DMS53 treated with DMSO at 0.1 percent for 48 hours (cell line): ENCODE data around the gene IMPA2.

Source experiments
- DNase-seq: peaks from one replicate; lab custom pipeline; 2025; ENCODE audit not compliant: unreplicated experiment; lab: John Stamatoyannopoulos, UW

IMPA2 gene

GRCh38 chr18:11987527-11987926 is 6.2 kb downstream of the IMPA2 start:
- no peak for DNase-seq

- peak; percentile 30 for DNase-seq
These were observed 7.9 kb downstream of the IMPA2 start for GRCh38 chr18:11989174-11989573.

DNA sequence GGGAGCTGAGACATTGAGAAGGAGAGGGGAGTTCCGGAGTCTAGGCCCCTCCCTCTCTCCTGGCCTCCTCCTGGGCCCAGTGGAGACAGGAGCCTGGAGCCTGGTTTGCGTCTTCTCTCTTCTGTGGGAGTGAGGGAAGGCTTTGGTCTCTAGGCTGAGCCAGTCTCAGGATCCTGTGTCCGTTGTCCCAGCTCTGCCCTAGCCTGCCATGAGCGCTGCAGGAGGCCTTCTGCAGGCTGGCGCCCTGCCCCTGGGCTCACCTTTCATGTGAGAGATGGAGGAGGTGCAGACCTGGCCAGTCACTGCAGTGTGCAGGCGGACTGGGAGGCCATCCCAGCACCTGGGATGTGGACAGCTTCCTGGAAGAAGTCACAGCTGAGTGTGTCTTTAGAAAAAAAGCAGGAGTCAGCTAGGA is 8.7 kb downstream of the IMPA2 start:
- DNase-seq: peak; percentile 60

- DNase-seq: no peak
These were observed 9.2 kb downstream of the IMPA2 start for GRCh38 chr18:11990539-11990938.

DNA sequence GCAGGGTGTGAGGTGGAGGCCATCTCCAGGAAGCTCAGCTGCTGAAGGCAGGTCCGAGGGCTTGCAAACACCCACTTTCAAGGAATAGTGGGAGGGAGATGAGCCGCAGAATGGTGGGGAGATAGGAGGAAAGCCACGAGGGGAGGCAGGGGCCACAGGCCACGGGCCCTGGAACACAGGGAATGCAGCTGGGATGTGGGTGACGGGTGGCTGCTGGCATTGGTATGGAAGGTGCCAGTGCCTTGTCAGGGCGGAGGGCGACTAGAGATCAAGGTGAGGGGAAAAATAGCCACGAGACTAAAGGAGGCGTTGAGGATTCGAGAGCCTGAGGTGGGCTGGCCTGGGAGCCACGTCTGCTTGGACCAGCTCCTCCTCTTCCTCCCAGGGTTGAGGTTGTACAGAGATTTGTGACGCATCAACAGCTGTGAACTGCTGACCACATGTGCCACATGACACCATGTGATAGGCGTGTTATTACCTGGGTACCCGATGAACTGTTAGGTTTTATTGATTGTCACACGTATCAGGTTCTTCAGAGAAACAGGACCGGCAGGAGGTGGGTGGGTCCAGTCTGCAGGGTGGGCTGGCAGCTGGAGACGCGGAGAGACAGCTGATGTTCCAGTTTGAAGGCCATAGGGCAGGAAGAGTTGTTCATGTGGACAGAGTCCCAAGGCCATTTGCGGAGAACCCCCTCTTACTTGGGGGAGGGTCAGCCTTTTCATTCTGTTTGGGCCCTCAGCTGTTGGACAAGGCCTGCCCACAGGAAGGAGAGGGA is 9.9 kb downstream of the IMPA2 start:
- no peak for DNase-seq

- no peak for DNase-seq
These were observed 10.9 kb downstream of the IMPA2 start for GRCh38 chr18:11992096-11992790.

- DNase-seq: no peak
These were observed 12.1 kb downstream of the IMPA2 start for GRCh38 chr18:11993264-11993916.

GRCh38 chr18:11994336-11994702 is 13.0 kb downstream of the IMPA2 start:
- peak; percentile 74 for DNase-seq

- DNase-seq: peak; percentile 81
These were observed 13.6 kb downstream of the IMPA2 start for GRCh38 chr18:11994703-11995444.

DNA sequence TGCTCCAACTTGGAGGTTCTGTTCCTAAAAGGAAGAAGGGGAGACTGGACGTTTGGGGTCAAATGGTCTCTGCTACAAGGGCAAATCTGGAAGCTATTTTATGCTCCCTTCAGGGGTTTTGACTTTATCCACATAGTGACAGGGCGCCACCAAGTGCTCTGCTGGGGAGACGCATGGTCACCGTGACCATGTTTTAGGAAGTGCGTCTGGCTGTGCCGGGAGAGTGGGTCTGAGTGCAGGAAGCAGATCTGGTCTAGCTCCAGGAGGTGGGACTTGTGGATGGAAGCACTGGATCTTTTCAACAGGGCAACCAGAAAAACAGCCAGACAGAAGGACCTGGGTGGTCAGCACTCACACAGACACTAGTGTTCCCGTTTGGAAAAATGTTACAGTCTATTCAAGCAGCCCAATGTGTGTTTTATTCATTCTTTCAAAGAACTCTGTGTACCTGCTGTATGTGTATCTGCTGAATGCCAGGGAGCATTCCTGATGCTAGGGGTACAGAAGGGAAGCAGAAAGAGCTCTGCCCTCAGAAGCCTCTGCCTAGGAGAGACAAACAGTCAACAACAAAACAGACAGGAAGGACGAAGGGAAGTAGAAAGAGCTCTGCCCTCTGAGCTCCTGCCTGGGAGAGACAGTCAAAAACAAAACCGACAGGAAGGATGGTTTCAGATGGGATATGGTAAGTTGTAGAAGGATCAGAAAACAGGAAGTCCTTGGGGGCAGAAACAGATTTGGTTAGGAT is 14.3 kb downstream of the IMPA2 start:
- DNase-seq: peak; percentile 94

- no peak for DNase-seq
These were observed 15.0 kb downstream of the IMPA2 start for GRCh38 chr18:11996190-11996754.

GRCh38 chr18:11996907-11997306 is 15.6 kb downstream of the IMPA2 start:
- no peak for DNase-seq

- DNase-seq: no peak
These were observed 16.2 kb downstream of the IMPA2 start for GRCh38 chr18:11997466-11997865.

- DNase-seq: no peak
These were observed 16.9 kb downstream of the IMPA2 start for GRCh38 chr18:11998193-11998592.

DNA sequence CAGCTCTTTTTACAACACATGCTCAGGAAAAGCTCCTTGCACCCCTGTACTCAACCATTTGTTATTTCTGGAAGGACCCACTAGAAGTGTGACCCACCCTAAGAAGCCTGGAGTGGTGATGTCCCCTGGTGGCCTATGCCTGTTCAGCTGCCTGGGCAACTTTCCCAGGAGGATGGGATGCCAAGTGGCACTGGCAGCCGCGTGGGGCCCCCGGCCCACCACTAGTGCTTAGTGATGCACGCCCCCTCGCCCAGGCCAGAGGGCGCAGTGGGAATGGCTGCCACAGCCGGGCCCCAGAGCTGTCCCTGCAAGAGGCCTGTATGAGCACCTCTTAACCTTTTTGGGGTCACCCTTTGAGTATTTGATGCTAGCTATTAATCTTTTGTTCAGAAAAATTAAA is 18.1 kb downstream of the IMPA2 start:
- DNase-seq: no peak

DNA sequence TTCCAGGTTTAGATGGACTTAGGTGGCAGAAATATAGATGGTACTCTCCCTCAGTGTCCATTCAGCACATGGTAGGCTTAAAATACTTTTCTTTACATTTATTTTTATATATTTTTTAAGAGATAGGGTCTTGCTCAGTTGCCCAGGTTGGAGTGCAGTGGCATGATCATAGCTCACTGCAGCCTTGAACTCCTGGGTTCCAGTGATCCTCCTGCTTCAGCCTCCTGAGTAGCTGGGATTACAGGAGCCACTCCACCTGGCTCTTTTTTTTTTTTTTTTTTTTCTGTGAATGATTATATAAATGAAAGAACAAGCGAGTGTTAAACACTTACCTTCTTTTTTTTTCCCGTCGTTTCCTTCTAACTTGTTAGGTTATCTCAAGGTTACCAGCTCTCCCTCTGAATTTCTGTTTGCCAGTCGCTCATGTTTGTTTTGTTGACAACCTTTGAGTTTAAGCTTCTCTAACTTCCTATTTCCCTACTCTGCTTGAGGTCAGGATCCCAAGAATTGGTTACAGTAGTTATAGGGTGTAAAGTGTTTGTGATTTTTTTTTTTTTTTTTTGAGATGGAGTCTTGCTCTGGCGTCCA is 18.9 kb downstream of the IMPA2 start:
- DNase-seq: no peak

DNA sequence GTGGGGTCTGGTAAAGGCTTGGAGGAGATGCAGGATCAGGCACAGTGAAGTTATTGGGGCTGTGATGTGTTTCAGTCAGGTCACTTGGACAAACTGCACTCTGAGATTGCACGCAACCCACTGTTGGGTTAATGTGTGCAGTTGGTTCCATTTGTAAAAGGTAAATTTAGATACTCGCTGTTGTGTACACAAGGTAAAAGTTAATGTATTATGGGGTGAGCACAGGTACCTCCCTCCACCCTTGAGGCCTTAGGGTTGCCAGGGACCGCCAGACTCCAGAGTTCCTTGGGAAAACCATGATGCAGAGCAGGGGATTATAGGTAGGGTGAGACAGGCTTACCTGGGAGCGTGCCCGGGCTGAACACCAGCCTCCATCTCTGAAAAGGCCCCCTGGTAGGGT is 20.1 kb downstream of the IMPA2 start:
- no peak for DNase-seq

GRCh38 chr18:12003894-12004293 is 22.6 kb downstream of the IMPA2 start:
- no peak for DNase-seq

- no peak for DNase-seq
These were observed 24.5 kb downstream of the IMPA2 start for GRCh38 chr18:12005538-12006487.
